Endothelial cell of hepatic sinusoid (primary cell): ENCODE data around the gene NPHP4.

Source experiments
- in situ Hi-C: cut with HindIII; loops from 2 replicates; pipeline ENCODE4 v1.10.0; 2017; ENCODE audit warnings: low sequenced_read_pairs

NPHP4 gene

GRCh38 chr1:5839881-5840550 lies 152.2 kb downstream of the NPHP4 start:
- in situ Hi-C loops: no loop called here

- in situ Hi-C loops: no loop called here
Measured at GRCh38 chr1:5839161-5839880, 152.9 kb downstream of the NPHP4 start.

GRCh38 chr1:5837976-5838653 lies 154.1 kb downstream of the NPHP4 start:
- in situ Hi-C loops: no loop called here

GRCh38 chr1:5836776-5837440 lies 155.3 kb downstream of the NPHP4 start:
- in situ Hi-C loops: no loop called here

GRCh38 chr1:5835179-5835562 lies 157.1 kb downstream of the NPHP4 start:
- in situ Hi-C loops: no loop called here

GRCh38 chr1:5834477-5835178 lies 157.6 kb downstream of the NPHP4 start:
- in situ Hi-C loops: no loop called here

- in situ Hi-C loops: no loop called here
Measured at GRCh38 chr1:5833911-5834310, 158.3 kb downstream of the NPHP4 start.

GRCh38 chr1:5832916-5833895 lies 159.0 kb downstream of the NPHP4 start:
- in situ Hi-C loops: no loop called here

- in situ Hi-C loops: no loop called here
Measured at GRCh38 chr1:5831600-5832335, 160.5 kb downstream of the NPHP4 start.

- in situ Hi-C loops: no loop called here
Measured at GRCh38 chr1:5830771-5831599, 161.2 kb downstream of the NPHP4 start.

- in situ Hi-C loops: no loop called here
Measured at GRCh38 chr1:5829414-5829813, 162.8 kb downstream of the NPHP4 start.

GRCh38 chr1:5828308-5828935 lies 163.8 kb downstream of the NPHP4 start:
- in situ Hi-C loops: no loop called here

GRCh38 chr1:5827516-5827915 lies 164.7 kb downstream of the NPHP4 start:
- in situ Hi-C loops: no loop called here

GRCh38 chr1:5826601-5827000 lies 165.6 kb downstream of the NPHP4 start:
- in situ Hi-C loops: no loop called here

GRCh38 chr1:5822726-5823125 lies 169.5 kb downstream of the NPHP4 start:
- in situ Hi-C loops: no loop called here

GRCh38 chr1:5822266-5822665 lies 170.0 kb downstream of the NPHP4 start:
- in situ Hi-C loops: no loop called here

GRCh38 chr1:5821540-5822176 lies 170.6 kb downstream of the NPHP4 start:
- in situ Hi-C loops: no loop called here
